Measurements from ENCODE around the gene CD5L. TPM values are rescaled to one million over a fixed set of nuclear protein-coding genes. Genes with fewer than 3 reads are reported as not detected.

Gene CD5L
- total and polyA plus RNA-seq, 10 of the 15 experiments (the other 5 are each of a cell fraction or from before 2014, with no cell fraction given): 0.10 to 0.57 (median 0.24) TPM

GRCh38 chr1:157819215-157819614 lies 22.4 kb downstream of the CD5L start (continued):
- TF ChIP-seq RCOR1 (conservative IDR thresholded peaks at IDR 0.05; ENCODE audit: low read depth, low read length): no peak
- no peak for TF ChIP-seq EP300 (IDR thresholded peaks at IDR 0.05; ENCODE audit: borderline replicate concordance in 1 of 2, control insufficient read depth in 1 of 2, low read depth in 2 of 2, low read length in 2 of 2)
- no peak for TF ChIP-seq RELA (IDR thresholded peaks at IDR 0.05; ENCODE audit: borderline replicate concordance, partially characterized antibody)
- no peak for TF ChIP-seq DPF2 (IDR thresholded peaks at IDR 0.05)

- ATAC-seq: no peak
- intact Hi-C loops (cut with micrococcal nuclease; ENCODE audit: unreplicated experiment) (no loop called here), in situ Hi-C loops (cut with MboI) (no loop called here)
- no peaks in the 10 kb centered on the region for H3K79me2 ChIP-seq (ENCODE audit: control insufficient read depth, insufficient read depth, low read length)
- no peak overlapping the region for H3K27ac ChIP-seq (ENCODE audit: control insufficient read depth, insufficient read depth)
- H3K4me1 ChIP-seq (ENCODE audit: control insufficient read depth, insufficient read depth, low read length): no peaks in the 10 kb centered on the region; the same call in 1 of the 2 replicates
- H3K9ac ChIP-seq (ENCODE audit: control insufficient read depth, insufficient read depth, low read length): no peak overlapping the region
- TF ChIP-seq RB1 (IDR thresholded peaks at IDR 0.05; ENCODE audit: borderline replicate concordance) (no peak), SKIL (IDR thresholded peaks at IDR 0.05; ENCODE audit: low read depth, poor library complexity, severe bottlenecking) (no peak), SMAD1 (IDR thresholded peaks at IDR 0.05; ENCODE audit: low read depth, partially characterized antibody) (no peak), ZBTB4 (CRISPR knock-in tag; IDR thresholded peaks at IDR 0.05) (no peak), RAD21 (IDR thresholded peaks at IDR 0.05; ENCODE audit: insufficient read depth, low read depth, low read length) (no peak)
- H3K4me2 ChIP-seq (ENCODE audit: control insufficient read depth, insufficient read depth): no peak overlapping the region
- POLR2A ChIA-PET: no interaction called here
- peaks cover 14% of the 10 kb centered on the region for H3K9me3 ChIP-seq (replicated peaks; ENCODE audit: control insufficient read depth, insufficient read depth, low read length)
- DNase-seq (ENCODE audit: low read depth, low spot score): no peak
- no peaks in the 10 kb centered on the region for H4K20me1 ChIP-seq (ENCODE audit: control insufficient read depth, insufficient read depth)
- H2AFZ ChIP-seq (ENCODE audit: control insufficient read depth, low read depth, low read length): no peak overlapping the region
- no peak overlapping the region for H3K4me3 ChIP-seq
- SMC1A ChIA-PET (ENCODE audit: uncharacterized antibody, unreplicated experiment): interaction anchor here (0.8 kb wide), 1 partner anchor 86 kb away, joined by 3 read pairs; no protein-coding TSS in a partner anchor
- whole genome bisulfite sequencing (ENCODE audit: insufficient coverage, insufficient replicate concordance, low lambda C conversion rate, missing lambda C conversion rate): 48% methylated on average over 1 of the region's 1 CpG
- RAD21 ChIA-PET (ENCODE audit: unreplicated experiment): no interaction called here
- BruUV-seq (replicated peaks): no TSS peak
- no peaks in the 10 kb centered on the region for H3K27me3 ChIP-seq (replicated peaks in 1 of 2; ENCODE audit: control insufficient read depth in 2 of 2, insufficient read depth in 2 of 2, low read length in 1 of 2)
- CTCF ChIA-PET: interaction anchor here (0.9 to 1.6 kb wide), 2 partner anchors 16 to 233 kb away, joined by 3 to 4 read pairs; no protein-coding TSS in a partner anchor
- H3K36me3 ChIP-seq (ENCODE audit: control insufficient read depth in 2 of 2, insufficient read depth in 2 of 2, low read length in 1 of 2): no peaks in the 10 kb centered on the region
- FAIRE-seq: no peak
These were observed 28.3 kb downstream of the CD5L start for GRCh38 chr1:157813269-157813668.
